Skeletal muscle satellite cell (primary cell): ENCODE results near the gene F10.

Experiments used
- H3K27me3 ChIP-seq: 2 replicates; pipeline ENCODE4 v1.7.0; 2013; ENCODE audit warnings: low read length; ENCODE audit not compliant: control insufficient read depth, insufficient read depth
- H3K36me3 ChIP-seq: 2 replicates; pipeline ENCODE4 v1.7.0; 2013; ENCODE audit warnings: mild to moderate bottlenecking, control low read depth, low read length; ENCODE audit not compliant: insufficient read depth
- H3K4me1 ChIP-seq: 2 replicates; pipeline ENCODE4 v1.7.0; 2013; ENCODE audit warnings: low read length; ENCODE audit not compliant: control insufficient read depth, insufficient read depth
- H3K4me2 ChIP-seq: 2 replicates; pipeline ENCODE4 v1.7.0; 2013; ENCODE audit warnings: mild to moderate bottlenecking, low read length
- H3K4me3 ChIP-seq: 2 replicates; pipeline ENCODE4 v1.7.0; 2013; ENCODE audit warnings: low read length
- H3K9ac ChIP-seq: 2 replicates; pipeline ENCODE4 v1.7.0; 2013; ENCODE audit warnings: mild to moderate bottlenecking, low read depth, low read length, moderate library complexity
- H3K9me3 ChIP-seq: replicated peaks from 2 replicates; pipeline ENCODE4 v1.7.0; 2013; ENCODE audit warnings: mild to moderate bottlenecking, control low read depth, low read length

The F10 gene

GRCh38 chr13:113137691-113138298, 15.2 kb downstream of the F10 start:
- Histone ChIP-seq H3K36me3 (no peaks in the 10 kb centered on the region), H3K4me3 (no peak overlapping the region)

DNA sequence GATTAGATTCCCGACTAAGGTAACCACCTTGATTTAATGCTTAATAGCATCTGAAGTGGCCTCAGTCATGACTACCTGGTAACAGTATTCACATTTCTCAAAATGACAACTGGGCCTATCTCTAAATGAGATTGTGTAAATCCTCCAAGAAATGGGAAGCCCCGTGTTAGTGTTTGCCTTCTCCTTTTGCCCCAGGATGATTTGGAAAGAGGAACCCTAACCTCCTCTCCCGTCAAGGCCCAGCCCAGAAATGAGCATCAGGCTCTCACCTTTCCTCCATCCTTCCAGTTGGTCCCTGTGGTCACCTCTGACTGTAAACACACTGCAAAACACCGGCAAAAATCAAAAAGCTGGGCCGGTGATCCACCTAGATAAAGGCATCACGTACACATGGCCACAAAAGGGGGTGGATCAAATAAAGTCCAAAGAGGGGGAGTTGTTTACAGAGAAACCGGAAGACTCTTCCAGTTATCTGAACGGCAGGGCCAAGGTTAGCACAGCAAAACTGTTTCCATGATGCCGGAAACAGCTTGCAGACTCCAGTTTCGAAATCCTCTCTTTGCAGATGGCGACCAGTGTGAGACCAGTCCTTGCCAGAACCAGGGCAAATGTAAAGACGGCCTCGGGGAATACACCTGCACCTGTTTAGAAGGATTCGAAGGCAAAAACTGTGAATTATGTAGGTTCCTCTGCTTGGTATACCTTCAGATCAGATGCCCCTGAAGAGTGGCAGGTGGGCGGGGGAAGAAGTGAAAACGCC, 16.4 kb downstream of the F10 start:
- peaks cover 29% of the 10 kb centered on the region for H3K27me3 ChIP-seq

More at GRCh38 chr13:113137691-113138298, 15.2 kb downstream of the F10 start:
- Histone ChIP-seq H3K4me2 (no peak overlapping the region), H3K4me1 (no peaks in the 10 kb centered on the region), H3K9me3 (no peaks in the 10 kb centered on the region), H3K9ac (no peak overlapping the region), H3K27me3 (peaks cover 38% of the 10 kb centered on the region)

GRCh38 chr13:113139577-113139976, 17.0 kb downstream of the F10 start:
- Histone ChIP-seq H3K9me3 (no peaks in the 10 kb centered on the region), H3K9ac (no peak overlapping the region), H3K4me3 (no peak overlapping the region), H3K36me3 (no peaks in the 10 kb centered on the region), H3K4me2 (no peak overlapping the region), H3K4me1 (no peaks in the 10 kb centered on the region), H3K27me3 (peaks cover 23% of the 10 kb centered on the region)

More for the DNA sequence above, 16.4 kb downstream of the F10 start:
- Histone ChIP-seq H3K9ac (no peak overlapping the region), H3K36me3 (no peaks in the 10 kb centered on the region), H3K9me3 (no peaks in the 10 kb centered on the region), H3K4me3 (no peak overlapping the region), H3K4me1 (no peaks in the 10 kb centered on the region), H3K4me2 (no peak overlapping the region)

DNA sequence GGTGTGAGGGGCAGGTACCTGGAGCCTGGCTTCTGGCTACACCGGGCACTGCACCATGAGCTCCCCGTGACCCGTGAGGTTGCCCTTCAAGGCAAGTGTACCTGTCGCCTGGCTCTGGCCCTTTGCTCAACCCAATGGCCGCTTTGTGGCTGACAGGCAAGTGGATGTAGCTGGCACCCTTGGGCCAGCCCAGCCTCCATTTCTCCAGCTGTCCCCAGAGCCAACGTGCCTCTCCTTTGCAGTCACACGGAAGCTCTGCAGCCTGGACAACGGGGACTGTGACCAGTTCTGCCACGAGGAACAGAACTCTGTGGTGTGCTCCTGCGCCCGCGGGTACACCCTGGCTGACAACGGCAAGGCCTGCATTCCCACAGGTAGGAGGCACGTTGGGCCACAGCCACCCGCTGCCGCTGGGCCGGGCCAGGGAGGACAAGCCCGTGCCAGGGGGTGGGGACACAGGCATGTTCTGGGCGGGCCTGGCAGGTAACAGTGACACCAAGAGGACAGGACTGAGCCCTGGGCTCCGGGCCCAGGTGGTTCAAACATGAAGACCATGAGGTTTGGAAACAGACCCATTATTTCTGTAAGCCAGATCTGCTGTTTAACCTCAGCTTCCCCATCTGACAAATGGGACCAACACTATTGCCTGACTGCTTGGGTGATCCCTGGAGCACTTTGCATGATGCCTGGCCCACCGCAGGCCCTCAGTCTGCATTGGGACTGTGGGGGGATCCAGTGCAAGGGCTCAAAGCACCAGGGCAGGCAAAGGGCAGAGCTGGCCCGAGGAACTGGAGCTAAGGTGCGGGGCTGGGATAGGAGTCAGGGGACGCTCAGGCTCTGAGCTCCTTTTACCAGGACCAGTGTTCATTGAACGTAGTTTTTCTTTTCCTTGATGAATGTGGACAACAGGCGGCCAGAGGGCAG, 18.3 kb downstream of the F10 start:
- Histone ChIP-seq H3K9me3 (no peaks in the 10 kb centered on the region), H3K4me3 (no peak overlapping the region), H3K4me2 (no peak overlapping the region), H3K36me3 (no peaks in the 10 kb centered on the region), H3K4me1 (no peaks in the 10 kb centered on the region), H3K9ac (no peak overlapping the region), H3K27me3 (peaks cover 25% of the 10 kb centered on the region)

DNA sequence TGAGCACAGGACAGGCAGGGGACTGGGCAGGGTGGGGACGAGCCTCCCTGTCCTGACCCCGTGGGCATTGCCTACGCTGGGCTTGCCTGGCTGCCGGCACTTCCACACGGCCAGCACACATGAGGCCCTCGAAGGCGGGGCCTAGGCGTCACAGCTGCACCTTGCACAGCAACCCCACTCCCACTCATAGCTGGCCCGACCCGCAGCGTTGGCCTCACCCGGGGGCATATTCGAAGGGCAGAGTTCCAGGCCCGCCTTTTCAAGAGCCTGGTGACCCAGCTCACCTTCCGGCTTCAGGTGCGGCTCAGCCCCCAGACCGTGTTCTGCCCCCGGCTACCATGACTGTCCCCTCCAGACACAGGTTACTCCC, 19.0 kb downstream of the F10 start:
- Histone ChIP-seq H3K27me3 (peaks cover 23% of the 10 kb centered on the region), H3K4me1 (no peaks in the 10 kb centered on the region), H3K9me3 (no peaks in the 10 kb centered on the region), H3K36me3 (no peaks in the 10 kb centered on the region), H3K9ac (no peak overlapping the region), H3K4me3 (no peak overlapping the region), H3K4me2 (no peak overlapping the region)

GRCh38 chr13:113142876-113143275, 20.3 kb downstream of the F10 start:
- Histone ChIP-seq H3K27me3 (peaks cover 21% of the 10 kb centered on the region), H3K9me3 (no peaks in the 10 kb centered on the region), H3K4me2 (no peak overlapping the region), H3K9ac (no peak overlapping the region), H3K4me1 (no peaks in the 10 kb centered on the region), H3K36me3 (no peaks in the 10 kb centered on the region), H3K4me3 (no peak overlapping the region)

DNA sequence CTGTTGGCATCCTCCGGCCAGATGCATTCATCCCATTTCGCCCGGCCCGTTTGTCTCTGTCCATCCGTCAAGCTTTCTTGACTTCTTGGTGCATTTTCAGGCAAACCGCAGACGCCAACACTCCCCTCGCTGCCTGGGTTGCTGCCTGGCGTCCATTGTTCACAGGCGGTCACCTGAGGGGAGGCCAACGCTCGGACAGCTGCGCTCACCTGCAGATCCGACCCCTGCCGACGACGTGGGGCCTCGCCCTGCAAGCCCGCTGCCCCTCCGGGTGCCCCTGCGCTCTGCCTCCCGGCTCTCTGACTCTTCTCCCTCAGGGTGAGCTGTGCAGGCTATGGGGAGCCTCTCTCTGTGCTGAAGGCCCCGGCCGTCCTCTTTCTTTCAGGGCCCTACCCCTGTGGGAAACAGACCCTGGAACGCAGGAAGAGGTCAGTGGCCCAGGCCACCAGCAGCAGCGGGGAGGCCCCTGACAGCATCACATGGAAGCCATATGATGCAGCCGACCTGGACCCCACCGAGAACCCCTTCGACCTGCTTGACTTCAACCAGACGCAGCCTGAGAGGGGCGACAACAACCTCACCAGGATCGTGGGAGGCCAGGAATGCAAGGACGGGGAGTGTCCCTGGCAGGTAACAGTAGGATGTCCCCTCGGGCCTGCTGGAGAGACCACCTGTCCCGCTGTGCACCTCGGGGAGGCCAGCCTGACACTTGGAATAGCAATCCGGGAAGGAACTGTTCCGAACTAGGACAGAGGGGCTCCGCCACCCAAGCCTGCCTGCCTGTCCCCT, 21.1 kb downstream of the F10 start:
- Histone ChIP-seq H3K9ac (no peak overlapping the region), H3K4me3 (no peak overlapping the region), H3K9me3 (no peaks in the 10 kb centered on the region), H3K4me1 (no peaks in the 10 kb centered on the region), H3K4me2 (no peak overlapping the region), H3K36me3 (no peaks in the 10 kb centered on the region), H3K27me3 (peaks cover 21% of the 10 kb centered on the region)

GRCh38 chr13:113144255-113144629, 21.6 kb downstream of the F10 start:
- no peak overlapping the region for H3K4me3 ChIP-seq
- no peak overlapping the region for H3K4me2 ChIP-seq
- H3K36me3 ChIP-seq: no peaks in the 10 kb centered on the region
- H3K4me1 ChIP-seq: no peaks in the 10 kb centered on the region
- H3K9ac ChIP-seq: no peak overlapping the region
- H3K27me3 ChIP-seq: peaks cover 16% of the 10 kb centered on the region
- H3K9me3 ChIP-seq: no peaks in the 10 kb centered on the region

DNA sequence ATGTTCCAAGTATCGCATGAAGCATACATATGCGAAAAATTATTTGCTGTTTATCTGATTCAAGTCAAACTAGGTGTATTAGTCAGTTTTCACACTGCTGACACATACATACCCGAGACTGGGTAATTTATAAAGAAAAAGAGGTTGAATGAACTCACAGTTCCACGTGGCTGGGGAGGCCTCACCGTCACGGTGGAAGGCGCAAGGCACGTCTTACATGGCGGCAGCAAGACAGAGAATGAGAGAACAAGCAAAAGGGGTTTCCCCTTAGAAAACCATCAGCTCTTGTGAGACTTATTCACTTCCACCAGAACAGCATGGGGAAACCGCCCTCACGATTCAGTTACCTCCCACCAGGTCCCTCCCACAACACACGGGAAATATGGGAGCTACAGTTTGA, 22.9 kb downstream of the F10 start:
- Histone ChIP-seq H3K36me3 (no peaks in the 10 kb centered on the region), H3K9me3 (no peaks in the 10 kb centered on the region), H3K27me3 (peaks cover 12% of the 10 kb centered on the region), H3K4me2 (no peak overlapping the region), H3K4me1 (no peaks in the 10 kb centered on the region), H3K4me3 (no peak overlapping the region), H3K9ac (no peak overlapping the region)

DNA sequence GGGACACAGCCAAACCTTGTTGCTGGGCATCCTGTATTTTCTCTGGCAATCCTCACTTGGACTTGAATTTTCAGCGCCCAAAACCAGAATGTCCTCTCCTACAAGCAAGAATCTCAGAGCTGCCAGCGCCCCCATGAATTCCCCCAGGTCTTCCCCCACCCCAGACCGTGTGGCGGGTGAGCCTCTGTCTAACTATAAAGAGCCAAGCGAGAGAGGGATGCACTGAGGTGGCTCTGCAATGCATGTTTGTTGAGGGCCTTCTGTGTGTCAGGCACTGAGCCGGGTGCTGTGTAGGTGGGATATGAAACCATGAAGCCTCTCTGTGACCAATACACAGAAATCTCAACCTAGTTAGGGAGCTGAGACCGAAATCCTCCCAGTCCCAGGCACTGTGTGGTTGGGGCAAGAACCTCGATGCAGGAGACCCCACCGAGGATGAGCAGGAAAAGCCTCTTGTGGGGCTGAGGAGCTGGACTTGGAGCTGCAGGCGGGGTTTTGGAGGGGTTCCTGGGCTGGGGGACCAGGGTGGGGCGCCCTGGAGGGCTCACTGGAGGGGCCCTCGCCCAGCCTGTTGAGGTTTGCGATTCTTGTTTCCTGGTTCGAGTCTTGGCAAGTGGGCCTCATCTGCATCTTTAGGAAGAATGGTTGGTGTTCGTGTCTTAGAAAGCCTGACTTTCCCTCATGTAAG, 23.5 kb downstream of the F10 start:
- H3K36me3 ChIP-seq: no peaks in the 10 kb centered on the region
- H3K9me3 ChIP-seq: no peaks in the 10 kb centered on the region
- no peak overlapping the region for H3K4me2 ChIP-seq
- H3K9ac ChIP-seq: no peak overlapping the region
- peaks cover 12% of the 10 kb centered on the region for H3K27me3 ChIP-seq
- H3K4me3 ChIP-seq: no peak overlapping the region
- no peaks in the 10 kb centered on the region for H3K4me1 ChIP-seq
